Brain pericyte (primary cell): ENCODE data around the gene MOGAT2.
"Not testable (repeated sequence)": the region's sequence is repeated elsewhere in the genome, so short reads cannot be mapped to it uniquely, and the experiment has no call there.

Experiments used
- DNase-seq: peaks from one replicate; pipeline ENCODE4 v3.0.0-alpha.2; 2012; ENCODE audit warnings: low read depth, low spot score

MOGAT2 gene

GRCh38 chr11:75719340-75720239 lies 2.0 kb downstream of the MOGAT2 start:
- no peak for DNase-seq

- no peak for DNase-seq
Measured at GRCh38 chr11:75720639-75721038, 3.0 kb downstream of the MOGAT2 start.

GRCh38 chr11:75721852-75722668 lies 4.4 kb downstream of the MOGAT2 start:
- no peak for DNase-seq

- no peak for DNase-seq
Measured at GRCh38 chr11:75722669-75723042, 5.0 kb downstream of the MOGAT2 start.

- DNase-seq = no peak
Measured at GRCh38 chr11:75725547-75726320, 8.1 kb downstream of the MOGAT2 start.

- DNase-seq = no peak
Measured at GRCh38 chr11:75728992-75729391, 11.4 kb downstream of the MOGAT2 start.

- no peak for DNase-seq
Measured at GRCh38 chr11:75731095-75731494, 13.5 kb downstream of the MOGAT2 start.

- no peak for DNase-seq
Measured at GRCh38 chr11:75733071-75733430, 15.4 kb downstream of the MOGAT2 start.

- no peak for DNase-seq
Measured at GRCh38 chr11:75733431-75734107, 15.9 kb downstream of the MOGAT2 start.

- no peak for DNase-seq
Measured at GRCh38 chr11:75734491-75735180, 17.0 kb downstream of the MOGAT2 start.

GRCh38 chr11:75735181-75735845 lies 17.7 kb downstream of the MOGAT2 start:
- no peak for DNase-seq

- DNase-seq = no peak
Measured at GRCh38 chr11:75737314-75737713, 19.7 kb downstream of the MOGAT2 start.

GRCh38 chr11:75740681-75741080 lies 23.0 kb downstream of the MOGAT2 start:
- DNase-seq = no peak

- DNase-seq = not testable (repeated sequence)
Measured at GRCh38 chr11:75743159-75743558, 25.5 kb downstream of the MOGAT2 start.

GRCh38 chr11:75743711-75744563 lies 26.3 kb downstream of the MOGAT2 start:
- DNase-seq = no peak

GRCh38 chr11:75745807-75746206 lies 28.2 kb downstream of the MOGAT2 start:
- no peak for DNase-seq

GRCh38 chr11:75748729-75749273 lies 31.2 kb downstream of the MOGAT2 start:
- DNase-seq = not testable (repeated sequence)

- DNase-seq = not testable (repeated sequence)
Measured at GRCh38 chr11:75754933-75755332, 37.3 kb downstream of the MOGAT2 start.

GRCh38 chr11:75757651-75758050 lies 40.0 kb downstream of the MOGAT2 start:
- DNase-seq = no peak
